SK-N-SH treated with all-trans-retinoic acid at 6 μM for 48 hours (cell line): Measurements from ENCODE around the gene TMEM250.

Source experiments
- ZFP30 ChIP-seq: fragments of 450-650 bp; formaldehyde crosslinking; IDR thresholded peaks from 2 replicates; pipeline ENCODE4 v1.5.0; 2022; ENCODE audit warnings: mild to moderate bottlenecking, moderate library complexity
- TF ChIP-seq, protein P1 (sequence below): fragments of 250-450 bp; sonication (Bioruptor Pico); IDR thresholded peaks from 2 replicates; pipeline ENCODE4 v1.8.0; 2020; ENCODE audit warnings: mild to moderate bottlenecking, moderate library complexity, borderline replicate concordance

DNA sequence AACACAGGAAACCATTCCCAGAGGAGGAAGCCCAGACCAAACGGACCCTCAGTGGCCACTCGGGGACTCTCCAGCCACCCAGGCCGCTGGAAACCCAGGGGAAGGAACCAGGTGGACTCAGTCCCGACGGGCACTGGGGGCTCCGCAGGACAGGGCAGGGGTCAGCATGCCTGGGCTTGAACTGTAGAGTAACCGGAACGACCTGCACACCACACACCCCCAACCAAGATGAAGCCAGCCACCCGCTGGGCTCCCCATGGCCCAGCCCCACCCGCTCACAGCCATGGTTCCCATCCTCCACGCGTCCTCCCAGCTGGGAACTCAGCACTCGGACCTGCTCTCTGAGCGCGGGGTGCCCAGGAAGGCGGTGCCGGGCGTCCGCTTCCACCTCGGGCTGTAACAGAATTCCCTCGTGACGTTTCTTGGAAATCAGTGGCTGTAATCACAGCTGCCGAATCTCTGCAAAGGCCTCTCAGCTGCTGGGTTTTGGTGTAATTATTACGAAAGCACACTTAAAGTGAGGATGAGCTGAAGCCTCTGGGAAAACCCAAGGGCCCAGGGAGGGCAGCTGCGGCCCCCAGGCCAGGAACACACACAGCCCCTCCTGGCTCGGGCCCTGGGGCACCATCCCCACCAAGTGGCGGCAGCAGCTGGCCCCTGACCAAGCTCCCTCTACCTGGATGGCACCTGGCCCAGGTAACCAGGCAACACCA lies 37.4 kb downstream of the TMEM250 start:
- TF ChIP-seq, protein P1, sequence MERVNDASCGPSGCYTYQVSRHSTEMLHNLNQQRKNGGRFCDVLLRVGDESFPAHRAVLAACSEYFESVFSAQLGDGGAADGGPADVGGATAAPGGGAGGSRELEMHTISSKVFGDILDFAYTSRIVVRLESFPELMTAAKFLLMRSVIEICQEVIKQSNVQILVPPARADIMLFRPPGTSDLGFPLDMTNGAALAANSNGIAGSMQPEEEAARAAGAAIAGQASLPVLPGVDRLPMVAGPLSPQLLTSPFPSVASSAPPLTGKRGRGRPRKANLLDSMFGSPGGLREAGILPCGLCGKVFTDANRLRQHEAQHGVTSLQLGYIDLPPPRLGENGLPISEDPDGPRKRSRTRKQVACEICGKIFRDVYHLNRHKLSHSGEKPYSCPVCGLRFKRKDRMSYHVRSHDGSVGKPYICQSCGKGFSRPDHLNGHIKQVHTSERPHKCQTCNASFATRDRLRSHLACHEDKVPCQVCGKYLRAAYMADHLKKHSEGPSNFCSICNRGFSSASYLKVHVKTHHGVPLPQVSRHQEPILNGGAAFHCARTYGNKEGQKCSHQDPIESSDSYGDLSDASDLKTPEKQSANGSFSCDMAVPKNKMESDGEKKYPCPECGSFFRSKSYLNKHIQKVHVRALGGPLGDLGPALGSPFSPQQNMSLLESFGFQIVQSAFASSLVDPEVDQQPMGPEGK = no peak
- no peak for TF ChIP-seq ZFP30 (CRISPR knock-in tag)
